ENCODE results near the gene INPP5A.

Gene INPP5A

GRCh38 chr10:132519382-132520176 lies 18.0 kb upstream of the INPP5A start:
- DNase-seq, result no peak

GRCh38 chr10:132520177-132520811 lies 17.3 kb upstream of the INPP5A start:
- DNase-seq, result no peak

- no peak for DNase-seq
Measured at GRCh38 chr10:132521041-132521465, 16.5 kb upstream of the INPP5A start.

GRCh38 chr10:132521466-132522102 lies 16.0 kb upstream of the INPP5A start:
- DNase-seq, result no peak

GRCh38 chr10:132522521-132523411 lies 14.8 kb upstream of the INPP5A start:
- DNase-seq, result no peak

GRCh38 chr10:132523561-132524442 lies 13.8 kb upstream of the INPP5A start:
- no peak for DNase-seq

- no peak for DNase-seq
Measured at GRCh38 chr10:132524443-132525285, 12.9 kb upstream of the INPP5A start.

- no peak for DNase-seq
Measured at GRCh38 chr10:132526676-132527075, 10.9 kb upstream of the INPP5A start.

- DNase-seq, result no peak
Measured at GRCh38 chr10:132527339-132528063, 10.1 kb upstream of the INPP5A start.

- DNase-seq, result no peak
Measured at GRCh38 chr10:132528064-132528691, 9.4 kb upstream of the INPP5A start.

- DNase-seq, result no peak
Measured at GRCh38 chr10:132532179-132532578, 5.4 kb upstream of the INPP5A start.

- DNase-seq, result no peak
Measured at GRCh38 chr10:132532749-132533560, 4.6 kb upstream of the INPP5A start.

- DNase-seq, result no peak
Measured at GRCh38 chr10:132533571-132534260, 3.9 kb upstream of the INPP5A start.

- DNase-seq, result no peak
Measured at GRCh38 chr10:132534391-132535064, 3.1 kb upstream of the INPP5A start.

GRCh38 chr10:132535065-132535651 lies 2.4 kb upstream of the INPP5A start:
- no peak for DNase-seq

- no peak for DNase-seq
Measured at GRCh38 chr10:132536241-132536876, 1.2 kb upstream of the INPP5A start.

All from CD4-positive, alpha-beta T cell treated with Interleukin-4 for 4 hours (primary cell).